ENCODE results near the gene CEP104. TPM values are rescaled to one million over a fixed set of nuclear protein-coding genes. Genes with fewer than 3 reads are reported as not detected.

The CEP104 gene
- total and polyA plus RNA-seq, 2 experiments from 2014 or later = 12.3 to 29.8 TPM

GRCh38 chr1:3842912-3843311, 14.1 kb downstream of the CEP104 start:
- Histone ChIP-seq H3K4me3 (no peak overlapping the region), H3K36me3 (ENCODE audit: low read depth) (peaks cover 21% of the 10 kb centered on the region), H3K27me3 (replicated peaks; ENCODE audit: insufficient read depth) (no peaks in the 10 kb centered on the region), H3K9ac (no peak overlapping the region), H3K4me1 (ENCODE audit: insufficient read depth) (no peaks in the 10 kb centered on the region), H3F3A (ENCODE audit: insufficient read depth) (no peaks in the 10 kb centered on the region), H4K20me1 (ENCODE audit: insufficient read depth) (no peaks in the 10 kb centered on the region), H3K9me3 (ENCODE audit: low read depth) (no peaks in the 10 kb centered on the region), H3K79me2 (ENCODE audit: insufficient read depth) (no peaks in the 10 kb centered on the region), H2AFZ (no peak overlapping the region), H3K27ac (no peak overlapping the region), H3K9me2 (ENCODE audit: insufficient read depth) (no peaks in the 10 kb centered on the region), H3K4me2 (ENCODE audit: unreplicated experiment) (no peak overlapping the region)
- 88 to 92% methylated on average over 9 of the region's 9 CpGs for WGBS, 2 experiments (ENCODE audit: low coverage in 1 of 2, low lambda C conversion rate in 2 of 2, missing lambda C conversion rate in 2 of 2)
- in situ Hi-C loops (cut with MboI) = no loop called here
- TF ChIP-seq EZH2 (IDR thresholded peaks at IDR 0.05; ENCODE audit: insufficient read depth, poor library complexity, severe bottlenecking) = no peak
- no peak for TF ChIP-seq EZH2phosphoT487 (IDR thresholded peaks at IDR 0.05; ENCODE audit: insufficient read depth, low read depth)
- DNase-seq = no peak

GRCh38 chr1:3841491-3841890, 15.5 kb downstream of the CEP104 start:
- Histone ChIP-seq H3K4me3 (no peak overlapping the region), H3K36me3 (ENCODE audit: low read depth) (peaks cover 23% of the 10 kb centered on the region), H3K79me2 (ENCODE audit: insufficient read depth) (no peaks in the 10 kb centered on the region), H3K9me3 (ENCODE audit: low read depth) (no peaks in the 10 kb centered on the region), H3K4me2 (ENCODE audit: unreplicated experiment) (no peak overlapping the region), H4K20me1 (ENCODE audit: insufficient read depth) (no peaks in the 10 kb centered on the region), H3K4me1 (ENCODE audit: insufficient read depth) (no peaks in the 10 kb centered on the region), H3F3A (ENCODE audit: insufficient read depth) (no peaks in the 10 kb centered on the region), H3K27me3 (replicated peaks; ENCODE audit: insufficient read depth) (no peaks in the 10 kb centered on the region), H3K27ac (no peak overlapping the region), H3K9ac (no peak overlapping the region), H2AFZ (no peak overlapping the region), H3K9me2 (ENCODE audit: insufficient read depth) (no peaks in the 10 kb centered on the region)
- in situ Hi-C loops (cut with MboI) = no loop called here
- no peak for TF ChIP-seq EZH2 (IDR thresholded peaks at IDR 0.05; ENCODE audit: insufficient read depth, poor library complexity, severe bottlenecking)
- TF ChIP-seq EZH2phosphoT487 (IDR thresholded peaks at IDR 0.05; ENCODE audit: insufficient read depth, low read depth) = no peak
- no peak for DNase-seq
- WGBS, 2 experiments (ENCODE audit: low coverage in 1 of 2, low lambda C conversion rate in 2 of 2, missing lambda C conversion rate in 2 of 2) = 96 to 99% methylated on average over 7 of the region's 7 CpGs

GRCh38 chr1:3838788-3839187, 18.2 kb downstream of the CEP104 start:
- no peaks in the 10 kb centered on the region for H3K9me2 ChIP-seq (ENCODE audit: insufficient read depth)
- in situ Hi-C loops (cut with MboI) = no loop called here

DNA sequence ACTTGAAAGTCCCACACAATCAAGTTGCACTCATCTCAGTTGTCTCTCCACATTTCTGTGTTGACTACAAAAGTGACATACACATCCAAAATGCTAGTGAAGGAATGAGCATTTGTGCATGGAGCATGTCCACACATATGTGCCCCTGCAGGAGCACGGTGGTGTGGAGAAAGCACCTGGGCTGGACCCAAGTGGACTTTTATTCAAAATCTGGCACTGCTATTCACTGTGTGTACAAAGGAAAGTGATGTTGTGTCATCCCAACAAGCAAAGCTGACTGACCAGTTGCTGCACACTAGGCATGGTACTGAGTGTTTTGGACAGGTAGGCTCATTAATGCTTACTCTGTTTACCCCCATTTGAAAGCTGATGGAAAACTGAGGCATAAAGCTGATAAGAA, 19.3 kb downstream of the CEP104 start:
- Histone ChIP-seq H3K4me3 (no peak overlapping the region), H3K9me3 (ENCODE audit: low read depth) (no peaks in the 10 kb centered on the region), H3K36me3 (ENCODE audit: low read depth) (peaks cover 32% of the 10 kb centered on the region), H3K4me1 (ENCODE audit: insufficient read depth) (no peaks in the 10 kb centered on the region), H3F3A (ENCODE audit: insufficient read depth) (0 out of 2 replicates have a peak, but pooled peaks cover 7% of the 10 kb centered on the region), H4K20me1 (ENCODE audit: insufficient read depth) (no peaks in the 10 kb centered on the region), H3K9ac (no peak overlapping the region), H3K79me2 (ENCODE audit: insufficient read depth) (no peaks in the 10 kb centered on the region), H3K27ac (no peak overlapping the region), H3K27me3 (replicated peaks; ENCODE audit: insufficient read depth) (no peaks in the 10 kb centered on the region), H3K4me2 (ENCODE audit: unreplicated experiment) (no peak overlapping the region), H2AFZ (no peak overlapping the region), H3K9me2 (ENCODE audit: insufficient read depth) (no peaks in the 10 kb centered on the region)
- in situ Hi-C loops (cut with MboI) = no loop called here
- no peak for TF ChIP-seq EZH2phosphoT487 (IDR thresholded peaks at IDR 0.05; ENCODE audit: insufficient read depth, low read depth)
- WGBS, 2 experiments (ENCODE audit: low coverage in 1 of 2, low lambda C conversion rate in 2 of 2, missing lambda C conversion rate in 2 of 2) = 94 to 100% methylated on average over 1 of the region's 1 CpG
- no peak for DNase-seq

More at GRCh38 chr1:3838788-3839187, 18.2 kb downstream of the CEP104 start:
- Histone ChIP-seq H4K20me1 (ENCODE audit: insufficient read depth) (no peaks in the 10 kb centered on the region), H3K36me3 (ENCODE audit: low read depth) (peaks cover 25% of the 10 kb centered on the region), H3K4me3 (no peak overlapping the region), H3K9me3 (ENCODE audit: low read depth) (no peaks in the 10 kb centered on the region), H3K4me2 (ENCODE audit: unreplicated experiment) (no peak overlapping the region), H3K4me1 (ENCODE audit: insufficient read depth) (no peaks in the 10 kb centered on the region), H2AFZ (no peak overlapping the region), H3F3A (ENCODE audit: insufficient read depth) (0 out of 2 replicates have a peak, but pooled peaks cover under 1% of the 10 kb centered on the region), H3K27me3 (replicated peaks; ENCODE audit: insufficient read depth) (no peaks in the 10 kb centered on the region), H3K79me2 (ENCODE audit: insufficient read depth) (no peaks in the 10 kb centered on the region), H3K27ac (no peak overlapping the region), H3K9ac (no peak overlapping the region)
- no peak for DNase-seq
- TF ChIP-seq EZH2phosphoT487 (IDR thresholded peaks at IDR 0.05; ENCODE audit: insufficient read depth, low read depth) = no peak
- no peak for TF ChIP-seq EZH2 (IDR thresholded peaks at IDR 0.05; ENCODE audit: insufficient read depth, poor library complexity, severe bottlenecking)
- WGBS, 2 experiments (ENCODE audit: low coverage in 1 of 2, low lambda C conversion rate in 2 of 2, missing lambda C conversion rate in 2 of 2) = 95 to 96% methylated on average over 11 of the region's 11 CpGs

- Histone ChIP-seq H3K79me2 (ENCODE audit: insufficient read depth) (no peaks in the 10 kb centered on the region), H3K36me3 (ENCODE audit: low read depth) (peaks cover 32% of the 10 kb centered on the region), H3K27me3 (replicated peaks; ENCODE audit: insufficient read depth) (no peaks in the 10 kb centered on the region), H3K4me2 (ENCODE audit: unreplicated experiment) (no peak overlapping the region), H3K9me3 (ENCODE audit: low read depth) (no peaks in the 10 kb centered on the region), H4K20me1 (ENCODE audit: insufficient read depth) (no peaks in the 10 kb centered on the region), H2AFZ (no peak overlapping the region), H3K9ac (no peak overlapping the region), H3F3A (ENCODE audit: insufficient read depth) (peaks cover 10% of the 10 kb centered on the region; the same call in 1 of the 2 replicates), H3K4me1 (ENCODE audit: insufficient read depth) (no peaks in the 10 kb centered on the region), H3K9me2 (ENCODE audit: insufficient read depth) (no peaks in the 10 kb centered on the region), H3K27ac (no peak overlapping the region), H3K4me3 (no peak overlapping the region)
- in situ Hi-C loops (cut with MboI) = no loop called here
- 93 to 96% methylated on average over 6 of the region's 6 CpGs for WGBS, 2 experiments (ENCODE audit: low coverage in 1 of 2, low lambda C conversion rate in 2 of 2, missing lambda C conversion rate in 2 of 2)
- no peak for DNase-seq
- TF ChIP-seq EZH2phosphoT487 (IDR thresholded peaks at IDR 0.05; ENCODE audit: insufficient read depth, low read depth) = no peak
- no peak for TF ChIP-seq EZH2 (IDR thresholded peaks at IDR 0.05; ENCODE audit: insufficient read depth, poor library complexity, severe bottlenecking)
Observed at GRCh38 chr1:3837200-3837599, 19.8 kb downstream of the CEP104 start.
